ENCODE measurements around the gene MAEA. TPM values are rescaled to one million over a fixed set of nuclear protein-coding genes. Genes with fewer than 3 reads are reported as not detected.

Gene MAEA
- total RNA-seq, 2 donors from 2014 or later, result 48.8 to 72.7 TPM

- WGBS, 2 experiments (ENCODE audit: insufficient coverage in 1 of 2, insufficient read length in 1 of 2), result 97 to 98% methylated on average over 18 to 20 of the region's 20 CpGs
- Mint-ChIP-seq H3K9me3 (no peaks in the 10 kb centered on the region), H3K27ac (no peak overlapping the region), H3K36me3 (ENCODE audit: low read depth) (peaks cover 53% of the 10 kb centered on the region), H3K4me1 (peaks cover 11% of the 10 kb centered on the region), H3K4me3 (no peak overlapping the region), H3K27me3 (ENCODE audit: insufficient read depth) (peaks cover 1% of the 10 kb centered on the region)
- Histone ChIP-seq H3K27me3 (ENCODE audit: control insufficient read depth, insufficient read depth, low read length, poor library complexity, severe bottlenecking) (no peaks in the 10 kb centered on the region), H3K4me3 (ENCODE audit: low read length) (no peak overlapping the region), H3K36me3 (ENCODE audit: control insufficient read depth, insufficient read depth, low read length) (peaks cover 42% of the 10 kb centered on the region), H3K4me1 (ENCODE audit: control insufficient read depth, insufficient read depth, low read length) (no peaks in the 10 kb centered on the region), H3K9me3 (ENCODE audit: control insufficient read depth, low read length) (no peaks in the 10 kb centered on the region), H3K9ac (ENCODE audit: extremely low read depth, low read length, poor library complexity, severe bottlenecking) (no peak overlapping the region), H3K27ac (ENCODE audit: low read depth, low read length) (no peak overlapping the region)
- no peak for DNase-seq
- no peak for TF ChIP-seq CTCF (conservative IDR thresholded peaks at IDR 0.05)
Observed at GRCh38 chr4:1340861-1341260, 51.2 kb downstream of the MAEA start.

GRCh38 chr4:1342003-1342402, 52.3 kb downstream of the MAEA start:
- Histone ChIP-seq H3K27ac (ENCODE audit: low read depth, low read length) (no peak overlapping the region), H3K4me1 (ENCODE audit: control insufficient read depth, insufficient read depth, low read length) (no peaks in the 10 kb centered on the region), H3K36me3 (ENCODE audit: control insufficient read depth, insufficient read depth, low read length) (peaks cover 32% of the 10 kb centered on the region), H3K4me3 (ENCODE audit: low read length) (no peak overlapping the region), H3K9me3 (ENCODE audit: control insufficient read depth, low read length) (no peaks in the 10 kb centered on the region), H3K9ac (ENCODE audit: extremely low read depth, low read length, poor library complexity, severe bottlenecking) (no peak overlapping the region), H3K27me3 (ENCODE audit: control insufficient read depth, insufficient read depth, low read length, poor library complexity, severe bottlenecking) (no peaks in the 10 kb centered on the region)
- no peak for TF ChIP-seq CTCF (conservative IDR thresholded peaks at IDR 0.05)
- DNase-seq, result no peak
- Mint-ChIP-seq H3K27ac (no peak overlapping the region), H3K4me1 (peaks cover 11% of the 10 kb centered on the region), H3K36me3 (ENCODE audit: low read depth) (peaks cover 42% of the 10 kb centered on the region), H3K4me3 (no peak overlapping the region), H3K27me3 (ENCODE audit: insufficient read depth) (peaks cover 1% of the 10 kb centered on the region), H3K9me3 (no peaks in the 10 kb centered on the region)
- WGBS, 2 experiments (ENCODE audit: insufficient coverage in 1 of 2, insufficient read length in 1 of 2), result 83% methylated on average over 1 of the region's 1 CpG; no CpG with 5 or more reads in 1 of the 2 experiments

- no peaks in the 10 kb centered on the region for H3K4me1 ChIP-seq (ENCODE audit: control insufficient read depth, insufficient read depth, low read length)
- Mint-ChIP-seq H3K27me3 (ENCODE audit: insufficient read depth) (peaks cover 1% of the 10 kb centered on the region), H3K27ac (peak overlapping the region; percentile 85), H3K4me3 (peak overlapping the region; percentile 85), H3K36me3 (ENCODE audit: low read depth) (peaks cover 31% of the 10 kb centered on the region), H3K9me3 (no peaks in the 10 kb centered on the region), H3K4me1 (peaks cover 11% of the 10 kb centered on the region)
- H3K9me3 ChIP-seq (ENCODE audit: control insufficient read depth, low read length), result no peaks in the 10 kb centered on the region
- no peak for TF ChIP-seq CTCF (conservative IDR thresholded peaks at IDR 0.05)
- peaks cover 20% of the 10 kb centered on the region for H3K36me3 ChIP-seq (ENCODE audit: control insufficient read depth, insufficient read depth, low read length)
- H3K27me3 ChIP-seq (ENCODE audit: control insufficient read depth, insufficient read depth, low read length, poor library complexity, severe bottlenecking), result no peaks in the 10 kb centered on the region
- H3K27ac ChIP-seq (ENCODE audit: low read depth, low read length), result no peak overlapping the region
- WGBS, 2 experiments (ENCODE audit: insufficient coverage in 1 of 2, insufficient read length in 1 of 2), result 87% methylated on average over 11 to 12 of the region's 12 CpGs
- DNase-seq, result no peak
- H3K9ac ChIP-seq (ENCODE audit: extremely low read depth, low read length, poor library complexity, severe bottlenecking), result no peak overlapping the region
- H3K4me3 ChIP-seq (ENCODE audit: low read length), result peak overlapping the region; percentile 91
Observed at GRCh38 chr4:1344696-1345095, 55.0 kb downstream of the MAEA start.

All from endodermal cell (in vitro differentiated cells).